HL-60 (cell line): ENCODE data around the gene SPATS2L.

Experiments used
- CTCF ChIP-seq: IDR thresholded peaks from one replicate; pipeline ENCODE4 v1.5.1; 2011; ENCODE audit warnings: low read length, control low read depth, inconsistent platforms; ENCODE audit not compliant: insufficient read depth
- GABPA ChIP-seq: IDR thresholded peaks from 2 replicates; pipeline ENCODE4 v1.6.1; 2012; ENCODE audit warnings: low read depth
- POLR2AphosphoS5 ChIP-seq: IDR thresholded peaks from 2 replicates; pipeline ENCODE4 v1.6.1; 2012; ENCODE audit warnings: low read depth

DNA sequence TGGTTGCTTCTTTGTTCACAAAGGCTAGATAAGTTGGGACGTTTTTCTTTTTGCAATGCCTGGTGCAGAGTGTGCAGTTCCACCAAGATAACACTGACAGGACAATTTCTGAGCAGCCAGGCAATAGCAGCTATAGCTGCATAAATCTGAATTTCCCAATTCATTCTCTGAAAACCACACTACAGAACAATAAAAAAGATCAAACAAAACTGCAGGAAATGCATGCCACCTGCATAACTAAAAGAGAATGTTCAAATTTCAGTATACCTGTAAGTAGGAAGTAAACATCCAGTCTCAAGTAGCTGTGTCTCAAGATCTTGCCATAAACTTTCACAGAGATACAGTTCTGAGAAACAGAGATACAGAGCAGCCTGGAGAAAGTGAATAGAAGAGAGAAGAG is 208.7 kb downstream of the SPATS2L start:
- TF ChIP-seq CTCF: no peak
- TF ChIP-seq POLR2AphosphoS5: no peak
- TF ChIP-seq GABPA: no peak
